NCI-H1930 (cell line): ENCODE results near the gene TRMT2A.
"Not testable (repeated sequence)": the region's sequence is repeated elsewhere in the genome, so short reads cannot be mapped to it uniquely, and the experiment has no call there.

Experiments
- DNase-seq, 2 experiments: peaks; one replicate each; lab custom pipeline; 2025; lab: John Stamatoyannopoulos, UW

The TRMT2A gene

GRCh38 chr22:20086101-20086599 is 30.9 kb downstream of the TRMT2A start:
- no peak for DNase-seq

GRCh38 chr22:20085651-20086050 is 31.4 kb downstream of the TRMT2A start:
- no peak for DNase-seq

GRCh38 chr22:20084547-20085413 is 32.2 kb downstream of the TRMT2A start:
- DNase-seq = no peak

GRCh38 chr22:20083891-20084546 is 33.0 kb downstream of the TRMT2A start:
- no peak for DNase-seq

GRCh38 chr22:20083157-20083890 is 33.7 kb downstream of the TRMT2A start:
- no peak for DNase-seq

GRCh38 chr22:20080776-20081654 is 36.0 kb downstream of the TRMT2A start:
- DNase-seq = no peak

GRCh38 chr22:20080445-20080775 is 36.6 kb downstream of the TRMT2A start:
- DNase-seq = peak; percentile 34 to 63

- peak; percentile 93 to 96 for DNase-seq
Observed at GRCh38 chr22:20079745-20080444, 37.1 kb downstream of the TRMT2A start, which contains the start of gene DGCR8. TSS of gene DGCR8 (plus strand) at chr22:20080241. CDS start at chr22:20085964, 5,723 bp downstream.

GRCh38 chr22:20076627-20077172 is 40.3 kb downstream of the TRMT2A start:
- DNase-seq = no peak

- no peak for DNase-seq
Observed at GRCh38 chr22:20071524-20071972, 45.5 kb downstream of the TRMT2A start.

GRCh38 chr22:20069331-20070042 is 47.5 kb downstream of the TRMT2A start:
- no peak for DNase-seq

GRCh38 chr22:20068640-20069039 is 48.4 kb downstream of the TRMT2A start:
- no peak for DNase-seq

- not testable (repeated sequence) for DNase-seq
Observed at GRCh38 chr22:20067384-20067682, 49.7 kb downstream of the TRMT2A start.

- no peak for DNase-seq
Observed at GRCh38 chr22:20066617-20067383, 50.2 kb downstream of the TRMT2A start.

- no peak for DNase-seq
Observed at GRCh38 chr22:20065896-20066616, 51.0 kb downstream of the TRMT2A start.

GRCh38 chr22:20064545-20065262 is 52.3 kb downstream of the TRMT2A start:
- no peak for DNase-seq

- DNase-seq = no peak
Observed at GRCh38 chr22:20064140-20064480, 52.9 kb downstream of the TRMT2A start.
